Femur (tissue), 1 donor: ENCODE measurements around the gene BMP8A.
"Not testable (repeated sequence)": the region's sequence is repeated elsewhere in the genome, so short reads cannot be mapped to it uniquely, and the experiment has no call there.

Experiments used
- DNase-seq: peaks from one replicate; pipeline ENCODE4 v3.0.0-alpha.2; 2017

Gene BMP8A

GRCh38 chr1:39491146-39491921 lies at the start of gene BMP8A:
Gene BMP8A (plus strand): TSS chr1:39491636. CDS start chr1:39491992, 356 bp downstream.
- DNase-seq: peak; percentile 53

GRCh38 chr1:39441797-39442196 lies 49.6 kb upstream of the BMP8A start:
- no peak for DNase-seq

GRCh38 chr1:39445573-39445972 lies 45.9 kb upstream of the BMP8A start:
- no peak for DNase-seq

GRCh38 chr1:39446986-39447567 lies 44.4 kb upstream of the BMP8A start:
- DNase-seq: no peak

GRCh38 chr1:39450041-39450440 lies 41.4 kb upstream of the BMP8A start:
- DNase-seq: not testable (repeated sequence)

GRCh38 chr1:39450956-39451606 lies 40.4 kb upstream of the BMP8A start:
- no peak for DNase-seq

- no peak for DNase-seq
Measured at GRCh38 chr1:39452081-39452480, 39.4 kb upstream of the BMP8A start.

- DNase-seq: no peak
Measured at GRCh38 chr1:39452540-39452939, 38.9 kb upstream of the BMP8A start.

- no peak for DNase-seq
Measured at GRCh38 chr1:39453603-39454002, 37.8 kb upstream of the BMP8A start.

GRCh38 chr1:39458991-39459390 lies 32.4 kb upstream of the BMP8A start:
- DNase-seq: no peak

- no peak for DNase-seq
Measured at GRCh38 chr1:39462074-39462473, 29.4 kb upstream of the BMP8A start.

- DNase-seq: no peak
Measured at GRCh38 chr1:39466413-39467107, 24.9 kb upstream of the BMP8A start.

- DNase-seq: not testable (repeated sequence)
Measured at GRCh38 chr1:39467108-39467720, 24.2 kb upstream of the BMP8A start.

GRCh38 chr1:39469150-39469549 lies 22.3 kb upstream of the BMP8A start:
- no peak for DNase-seq

GRCh38 chr1:39470040-39470439 lies 21.4 kb upstream of the BMP8A start:
- DNase-seq: no peak

- no peak for DNase-seq
Measured at GRCh38 chr1:39472826-39473225, 18.6 kb upstream of the BMP8A start.

- DNase-seq: no peak
Measured at GRCh38 chr1:39473324-39473723, 18.1 kb upstream of the BMP8A start.

- DNase-seq: no peak
Measured at GRCh38 chr1:39474810-39475209, 16.6 kb upstream of the BMP8A start.

GRCh38 chr1:39475551-39475950 lies 15.9 kb upstream of the BMP8A start:
- not testable (repeated sequence) for DNase-seq

GRCh38 chr1:39478126-39478915 lies 13.1 kb upstream of the BMP8A start:
- no peak for DNase-seq

- no peak for DNase-seq
Measured at GRCh38 chr1:39481289-39481688, 10.1 kb upstream of the BMP8A start.

GRCh38 chr1:39483276-39483675 lies 8.2 kb upstream of the BMP8A start:
- no peak for DNase-seq
